ENCODE data around the gene ZFTA. TPM values are rescaled to one million over a fixed set of nuclear protein-coding genes. Genes with fewer than 3 reads are reported as not detected.

ZFTA gene
- total and polyA plus RNA-seq, 4 donors = 1.7 to 12.1 (median 6.8) TPM

GRCh38 chr11:63769714-63770455 is 1.3 kb upstream of the ZFTA start:
- H3K4me1 ChIP-seq (ENCODE audit: control insufficient read depth in 4 of 4, insufficient read depth in 4 of 4, low read length in 3 of 4) = peaks cover 15 to 40% (median 30%) of the 10 kb centered on the region in 4 donors
- H3K9ac ChIP-seq (ENCODE audit: low read depth in 1 of 2, low read length in 2 of 2) = no peak overlapping the region
- no peak for TF ChIP-seq CTCF (IDR thresholded peaks at IDR 0.05; ENCODE audit: low read depth, low read length, missing input control)
- TF ChIP-seq SP1 (IDR thresholded peaks at IDR 0.05) = no peak
- no peak for TF ChIP-seq ZBTB33 (IDR thresholded peaks at IDR 0.05)
- no peaks in the 10 kb centered on the region for H3K36me3 ChIP-seq (ENCODE audit: control insufficient read depth in 4 of 4, insufficient read depth in 3 of 4, low read depth in 1 of 4, low read length in 3 of 4)
- peak overlapping the region; percentile 20 to 27 for H3K27ac ChIP-seq (ENCODE audit: low read depth in 1 of 2, low read length in 2 of 2)
- no peaks in the 10 kb centered on the region for H3K9me3 ChIP-seq (ENCODE audit: control insufficient read depth in 4 of 4, low read length in 3 of 4)
- peak; percentile 36 for DNase-seq (ENCODE audit: low spot score)
- WGBS = 35% methylated on average over 35 of the region's 35 CpGs
- H3K4me3 ChIP-seq (ENCODE audit: low read depth in 1 of 3, low read length in 3 of 3) = peak overlapping the region in 2 of 3 donors; percentile 43 to 97
- no peaks in the 10 kb centered on the region for H3K27me3 ChIP-seq (ENCODE audit: control insufficient read depth in 4 of 4, insufficient read depth in 4 of 4, low read length in 3 of 4)

- no peaks in the 10 kb centered on the region for H3K27me3 ChIP-seq (ENCODE audit: control insufficient read depth in 4 of 4, insufficient read depth in 4 of 4, low read length in 3 of 4)
- peak; percentile 62 for DNase-seq (ENCODE audit: low spot score)
These were observed 603 bp upstream of the ZFTA start for GRCh38 chr11:63769042-63769713.

More at GRCh38 chr11:63769042-63769713, 603 bp upstream of the ZFTA start:
- H3K36me3 ChIP-seq (ENCODE audit: control insufficient read depth in 4 of 4, insufficient read depth in 3 of 4, low read depth in 1 of 4, low read length in 3 of 4) = no peaks in the 10 kb centered on the region
- peaks cover 15 to 46% (median 33%) of the 10 kb centered on the region in 4 donors for H3K4me1 ChIP-seq (ENCODE audit: control insufficient read depth in 4 of 4, insufficient read depth in 4 of 4, low read length in 3 of 4)
- H3K9ac ChIP-seq (ENCODE audit: low read depth in 1 of 2, low read length in 2 of 2) = no peak overlapping the region
- 2% methylated on average over 82 of the region's 82 CpGs for WGBS
- H3K27ac ChIP-seq (ENCODE audit: low read depth in 1 of 2, low read length in 2 of 2) = peak overlapping the region in 1 of 2 donors; percentile 20
- TF ChIP-seq TAF1 (conservative IDR thresholded peaks at IDR 0.05) (no peak), FOXA2 (IDR thresholded peaks at IDR 0.05) (no peak), MAX (IDR thresholded peaks at IDR 0.05) (no peak), SP1 (IDR thresholded peaks at IDR 0.05) (no peak), JUND (IDR thresholded peaks at IDR 0.05) (no peak), FOXA1 (IDR thresholded peaks at IDR 0.05) (no peak), HNF4G (IDR thresholded peaks at IDR 0.05) (no peak), EGR1 (IDR thresholded peaks at IDR 0.05; ENCODE audit: low read depth in 2 of 2) (no peak), CTCF (IDR thresholded peaks at IDR 0.05; ENCODE audit: low read depth, low read length, missing input control) (no peak), ZBTB33 (IDR thresholded peaks at IDR 0.05) (no peak), REST (IDR thresholded peaks at IDR 0.05) (no peak), RXRA (IDR thresholded peaks at IDR 0.05) (no peak), HNF4A (conservative IDR thresholded peaks at IDR 0.05) (no peak), ATF3 (IDR thresholded peaks at IDR 0.05) (no peak), NR2F2 (IDR thresholded peaks at IDR 0.05) (no peak)
- H3K4me3 ChIP-seq (ENCODE audit: low read depth in 1 of 3, low read length in 3 of 3) = peak overlapping the region; percentile 35 to 97 (median 43)
- no peaks in the 10 kb centered on the region for H3K9me3 ChIP-seq (ENCODE audit: control insufficient read depth in 4 of 4, low read length in 3 of 4)
